ENCODE results near the gene NEK6.

NEK6 gene

DNA sequence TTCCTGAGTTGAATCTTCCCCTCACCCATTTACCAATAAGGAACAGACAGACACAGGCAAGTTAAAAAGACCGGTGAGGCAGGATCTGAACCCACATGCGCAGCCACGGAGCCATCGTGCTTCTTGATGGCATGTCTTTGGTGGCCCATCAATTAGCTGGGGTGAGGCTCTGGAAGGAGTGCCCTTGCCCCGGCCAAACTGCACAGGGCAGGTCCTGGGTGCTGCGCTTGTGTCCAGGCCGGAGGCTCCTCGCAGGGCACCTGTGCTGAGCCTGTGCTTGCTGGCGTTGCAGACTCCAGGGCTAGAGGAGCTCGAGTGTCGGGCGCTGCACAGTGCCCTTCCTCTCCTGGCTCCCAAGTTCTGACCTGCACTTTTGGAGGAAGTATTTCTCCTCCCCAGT, 91.1 kb downstream of the NEK6 start:
- no peaks in the 10 kb centered on the region for H3K9me3 ChIP-seq (ENCODE audit: control insufficient read depth in 1 of 2, low read length in 2 of 2)
- H3K36me3 ChIP-seq (ENCODE audit: control insufficient read depth in 1 of 2, insufficient read depth in 2 of 2, low read length in 2 of 2), result peaks cover 77 to 93% of the 10 kb centered on the region in 2 donors
- no peaks in the 10 kb centered on the region for H3K27me3 ChIP-seq (ENCODE audit: low read depth, low read length)
- H3K4me3 ChIP-seq (ENCODE audit: low read depth in 1 of 2, low read length in 2 of 2), result no peak overlapping the region
- H3K27ac ChIP-seq (ENCODE audit: low read length), result no peak overlapping the region
- peaks cover 0 to under 1% of the 10 kb centered on the region in 2 donors for H3K4me1 ChIP-seq (ENCODE audit: control insufficient read depth in 1 of 2, insufficient read depth in 2 of 2, low read length in 2 of 2)

DNA sequence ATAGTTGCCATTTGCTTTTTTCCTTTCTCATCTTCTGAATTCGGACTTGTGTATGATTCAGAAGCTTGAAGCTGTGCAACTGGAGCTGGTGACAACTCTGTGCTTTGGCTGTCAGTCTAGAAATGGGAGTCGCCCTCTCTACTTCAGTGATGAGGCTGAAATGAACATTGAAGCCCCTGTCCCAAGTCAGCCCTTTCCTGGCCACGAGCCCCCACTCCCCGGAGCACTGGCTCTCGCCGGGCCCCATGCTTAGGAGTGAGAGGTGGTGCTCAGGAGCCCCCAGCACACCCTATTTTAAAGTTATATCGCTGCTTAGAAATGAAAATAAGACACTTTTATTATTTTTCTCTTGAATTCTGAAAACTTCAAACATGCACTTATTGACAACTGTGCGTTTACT, 91.5 kb downstream of the NEK6 start:
- no peaks in the 10 kb centered on the region for H3K9me3 ChIP-seq (ENCODE audit: control insufficient read depth in 1 of 2, low read length in 2 of 2)
- H3K27ac ChIP-seq (ENCODE audit: low read length), result no peak overlapping the region
- H3K4me3 ChIP-seq (ENCODE audit: low read depth in 1 of 2, low read length in 2 of 2), result no peak overlapping the region
- no peaks in the 10 kb centered on the region for H3K4me1 ChIP-seq (ENCODE audit: control insufficient read depth in 1 of 2, insufficient read depth in 2 of 2, low read length in 2 of 2)
- no peaks in the 10 kb centered on the region for H3K27me3 ChIP-seq (ENCODE audit: low read depth, low read length)
- peaks cover 77 to 92% of the 10 kb centered on the region in 2 donors for H3K36me3 ChIP-seq (ENCODE audit: control insufficient read depth in 1 of 2, insufficient read depth in 2 of 2, low read length in 2 of 2)

GRCh38 chr9:124349675-124350493, 92.1 kb downstream of the NEK6 start:
- H3K27ac ChIP-seq (ENCODE audit: low read length), result no peak overlapping the region
- no peaks in the 10 kb centered on the region for H3K4me1 ChIP-seq (ENCODE audit: control insufficient read depth in 1 of 2, insufficient read depth in 2 of 2, low read length in 2 of 2)
- H3K4me3 ChIP-seq (ENCODE audit: low read depth in 1 of 2, low read length in 2 of 2), result no peak overlapping the region
- H3K36me3 ChIP-seq (ENCODE audit: control insufficient read depth in 1 of 2, insufficient read depth in 2 of 2, low read length in 2 of 2), result peaks cover 73 to 92% of the 10 kb centered on the region in 2 donors
- no peaks in the 10 kb centered on the region for H3K27me3 ChIP-seq (ENCODE audit: low read depth, low read length)
- H3K9me3 ChIP-seq (ENCODE audit: control insufficient read depth in 1 of 2, low read length in 2 of 2), result no peaks in the 10 kb centered on the region

- H3K36me3 ChIP-seq (ENCODE audit: control insufficient read depth in 1 of 2, insufficient read depth in 2 of 2, low read length in 2 of 2), result peaks cover 66 to 90% of the 10 kb centered on the region in 2 donors
- H3K27ac ChIP-seq (ENCODE audit: low read length), result no peak overlapping the region
- H3K4me1 ChIP-seq (ENCODE audit: control insufficient read depth in 1 of 2, insufficient read depth in 2 of 2, low read length in 2 of 2), result no peaks in the 10 kb centered on the region
- H3K9me3 ChIP-seq (ENCODE audit: control insufficient read depth in 1 of 2, low read length in 2 of 2), result no peaks in the 10 kb centered on the region
- no peaks in the 10 kb centered on the region for H3K27me3 ChIP-seq (ENCODE audit: low read depth, low read length)
- no peak overlapping the region for H3K4me3 ChIP-seq (ENCODE audit: low read depth in 1 of 2, low read length in 2 of 2)
Measured at GRCh38 chr9:124350494-124351263, 92.9 kb downstream of the NEK6 start.

DNA sequence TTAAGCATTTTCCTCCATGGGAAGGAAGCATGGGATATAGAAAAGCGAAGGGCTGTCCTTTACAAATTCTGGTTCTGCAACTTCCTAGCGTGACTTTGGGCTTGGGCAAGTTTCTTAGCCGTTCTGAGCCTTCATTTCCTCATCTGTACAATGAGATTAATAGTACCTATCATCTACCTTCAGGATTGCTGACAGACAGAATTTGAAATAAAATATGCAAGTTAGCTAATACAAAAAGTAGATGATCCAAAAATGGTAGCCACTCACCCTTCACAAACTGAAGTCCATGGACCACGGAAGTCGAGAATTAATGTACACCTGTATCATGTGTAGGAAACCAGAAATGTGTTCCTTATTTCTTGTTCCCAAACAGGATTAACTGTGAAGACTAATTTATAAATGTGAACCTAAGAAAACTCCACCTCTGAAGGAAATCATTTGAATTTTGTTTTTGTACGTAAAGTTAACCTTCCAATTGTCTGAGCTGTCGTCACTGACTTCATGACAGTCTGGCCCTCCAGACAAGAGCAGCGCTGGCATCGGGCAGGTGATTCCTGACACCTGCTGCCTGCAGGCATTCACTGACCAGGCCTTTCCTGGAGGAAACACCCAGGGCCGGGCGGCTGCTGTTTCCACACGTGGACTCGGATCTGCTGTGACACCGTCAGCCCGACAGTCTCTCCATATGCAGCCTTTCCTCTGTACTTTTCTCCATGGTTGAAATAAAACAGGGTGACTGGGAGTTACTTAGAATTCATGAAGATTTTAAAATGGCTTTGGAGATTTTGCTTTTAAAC, 94.1 kb downstream of the NEK6 start:
- H3K4me3 ChIP-seq (ENCODE audit: low read depth in 1 of 2, low read length in 2 of 2), result no peak overlapping the region
- H3K27ac ChIP-seq (ENCODE audit: low read length), result no peak overlapping the region
- H3K9me3 ChIP-seq (ENCODE audit: control insufficient read depth in 1 of 2, low read length in 2 of 2), result no peaks in the 10 kb centered on the region
- H3K27me3 ChIP-seq (ENCODE audit: low read depth, low read length), result no peaks in the 10 kb centered on the region
- H3K4me1 ChIP-seq (ENCODE audit: control insufficient read depth in 1 of 2, insufficient read depth in 2 of 2, low read length in 2 of 2), result no peaks in the 10 kb centered on the region
- H3K36me3 ChIP-seq (ENCODE audit: control insufficient read depth in 1 of 2, insufficient read depth in 2 of 2, low read length in 2 of 2), result peaks cover 66 to 90% of the 10 kb centered on the region in 2 donors

DNA sequence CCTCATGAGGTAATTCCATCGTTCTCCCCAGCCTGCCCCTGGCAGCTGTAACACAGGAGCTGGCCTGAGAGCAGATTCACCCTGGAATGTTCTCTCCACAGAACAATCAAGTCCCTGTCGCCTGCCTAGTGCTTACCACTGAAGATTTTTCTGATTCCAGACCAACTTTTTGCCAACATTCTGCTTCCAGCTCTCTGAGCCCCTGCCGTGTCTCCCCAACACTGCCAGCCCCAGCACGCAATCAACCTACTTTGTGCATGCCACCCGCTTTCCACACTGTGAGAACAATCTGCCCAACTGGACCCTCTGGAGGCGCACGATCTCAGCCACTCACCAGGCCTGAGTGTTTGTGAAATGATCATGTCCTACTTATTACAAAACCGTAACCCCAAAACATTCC, 94.9 kb downstream of the NEK6 start:
- Histone ChIP-seq H3K9me3 (ENCODE audit: control insufficient read depth in 1 of 2, low read length in 2 of 2) (no peaks in the 10 kb centered on the region), H3K27me3 (ENCODE audit: low read depth, low read length) (no peaks in the 10 kb centered on the region), H3K4me3 (ENCODE audit: low read depth in 1 of 2, low read length in 2 of 2) (no peak overlapping the region), H3K27ac (ENCODE audit: low read length) (no peak overlapping the region), H3K4me1 (ENCODE audit: control insufficient read depth in 1 of 2, insufficient read depth in 2 of 2, low read length in 2 of 2) (no peaks in the 10 kb centered on the region), H3K36me3 (ENCODE audit: control insufficient read depth in 1 of 2, insufficient read depth in 2 of 2, low read length in 2 of 2) (peaks cover 64 to 84% of the 10 kb centered on the region in 2 donors)

GRCh38 chr9:124353166-124353768, 95.5 kb downstream of the NEK6 start:
- H3K27me3 ChIP-seq (ENCODE audit: low read depth, low read length), result no peaks in the 10 kb centered on the region
- H3K4me3 ChIP-seq (ENCODE audit: low read depth in 1 of 2, low read length in 2 of 2), result no peak overlapping the region
- no peak overlapping the region for H3K27ac ChIP-seq (ENCODE audit: low read length)
- H3K36me3 ChIP-seq (ENCODE audit: control insufficient read depth in 1 of 2, insufficient read depth in 2 of 2, low read length in 2 of 2), result peaks cover 57 to 77% of the 10 kb centered on the region in 2 donors
- H3K9me3 ChIP-seq (ENCODE audit: control insufficient read depth in 1 of 2, low read length in 2 of 2), result no peaks in the 10 kb centered on the region
- H3K4me1 ChIP-seq (ENCODE audit: control insufficient read depth in 1 of 2, insufficient read depth in 2 of 2, low read length in 2 of 2), result no peaks in the 10 kb centered on the region

DNA sequence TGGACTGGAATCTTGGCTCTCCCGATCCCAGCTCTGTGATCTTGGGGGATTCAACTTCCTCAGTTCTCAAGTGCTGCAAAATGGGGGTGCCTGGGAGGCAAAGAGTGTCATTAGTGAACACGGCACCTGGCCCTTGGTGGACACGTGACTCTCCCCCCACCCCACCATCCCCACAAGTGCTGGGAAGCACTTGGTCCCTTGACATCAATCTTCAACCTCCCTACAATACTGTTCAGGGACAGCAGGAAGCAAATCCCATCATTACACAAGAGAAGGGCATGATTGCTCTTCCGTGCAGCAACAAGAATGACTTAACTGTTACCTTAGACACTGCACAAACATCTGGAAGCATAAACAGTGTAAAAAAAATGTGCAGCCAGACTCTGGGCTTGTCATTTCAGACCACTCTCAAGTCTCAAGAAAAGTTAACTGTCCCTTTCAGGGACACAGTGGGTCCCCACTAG, 96.1 kb downstream of the NEK6 start:
- H3K36me3 ChIP-seq (ENCODE audit: control insufficient read depth in 1 of 2, insufficient read depth in 2 of 2, low read length in 2 of 2), result peaks cover 51 to 71% of the 10 kb centered on the region in 2 donors

GRCh38 chr9:124354346-124355038, 96.7 kb downstream of the NEK6 start:
- no peak overlapping the region for H3K4me3 ChIP-seq (ENCODE audit: low read depth in 1 of 2, low read length in 2 of 2)
- no peaks in the 10 kb centered on the region for H3K27me3 ChIP-seq (ENCODE audit: low read depth, low read length)
- H3K9me3 ChIP-seq (ENCODE audit: control insufficient read depth in 1 of 2, low read length in 2 of 2), result no peaks in the 10 kb centered on the region
- H3K36me3 ChIP-seq (ENCODE audit: control insufficient read depth in 1 of 2, insufficient read depth in 2 of 2, low read length in 2 of 2), result peaks cover 47 to 66% of the 10 kb centered on the region in 2 donors
- no peak overlapping the region for H3K27ac ChIP-seq (ENCODE audit: low read length)
- no peaks in the 10 kb centered on the region for H3K4me1 ChIP-seq (ENCODE audit: control insufficient read depth in 1 of 2, insufficient read depth in 2 of 2, low read length in 2 of 2)

More for the DNA sequence above, 96.1 kb downstream of the NEK6 start:
- Histone ChIP-seq H3K4me3 (ENCODE audit: low read depth in 1 of 2, low read length in 2 of 2) (no peak overlapping the region), H3K4me1 (ENCODE audit: control insufficient read depth in 1 of 2, insufficient read depth in 2 of 2, low read length in 2 of 2) (no peaks in the 10 kb centered on the region), H3K9me3 (ENCODE audit: control insufficient read depth in 1 of 2, low read length in 2 of 2) (no peaks in the 10 kb centered on the region), H3K27me3 (ENCODE audit: low read depth, low read length) (no peaks in the 10 kb centered on the region), H3K27ac (ENCODE audit: low read length) (no peak overlapping the region)

GRCh38 chr9:124355039-124355940, 97.5 kb downstream of the NEK6 start:
- no peaks in the 10 kb centered on the region for H3K4me1 ChIP-seq (ENCODE audit: control insufficient read depth in 1 of 2, insufficient read depth in 2 of 2, low read length in 2 of 2)
- peaks cover 45 to 60% of the 10 kb centered on the region in 2 donors for H3K36me3 ChIP-seq (ENCODE audit: control insufficient read depth in 1 of 2, insufficient read depth in 2 of 2, low read length in 2 of 2)

More at GRCh38 chr9:124355039-124355940, 97.5 kb downstream of the NEK6 start:
- no peak overlapping the region for H3K27ac ChIP-seq (ENCODE audit: low read length)
- no peak overlapping the region for H3K4me3 ChIP-seq (ENCODE audit: low read depth in 1 of 2, low read length in 2 of 2)
- no peaks in the 10 kb centered on the region for H3K27me3 ChIP-seq (ENCODE audit: low read depth, low read length)
- no peaks in the 10 kb centered on the region for H3K9me3 ChIP-seq (ENCODE audit: control insufficient read depth in 1 of 2, low read length in 2 of 2)
